ENCODE measurements around the gene APCDD1L. TPM values are rescaled to one million over a fixed set of nuclear protein-coding genes. Genes with fewer than 3 reads are reported as not detected.

Gene APCDD1L
- total RNA-seq, 1 experiment from 2014 or later = not detected

DNA sequence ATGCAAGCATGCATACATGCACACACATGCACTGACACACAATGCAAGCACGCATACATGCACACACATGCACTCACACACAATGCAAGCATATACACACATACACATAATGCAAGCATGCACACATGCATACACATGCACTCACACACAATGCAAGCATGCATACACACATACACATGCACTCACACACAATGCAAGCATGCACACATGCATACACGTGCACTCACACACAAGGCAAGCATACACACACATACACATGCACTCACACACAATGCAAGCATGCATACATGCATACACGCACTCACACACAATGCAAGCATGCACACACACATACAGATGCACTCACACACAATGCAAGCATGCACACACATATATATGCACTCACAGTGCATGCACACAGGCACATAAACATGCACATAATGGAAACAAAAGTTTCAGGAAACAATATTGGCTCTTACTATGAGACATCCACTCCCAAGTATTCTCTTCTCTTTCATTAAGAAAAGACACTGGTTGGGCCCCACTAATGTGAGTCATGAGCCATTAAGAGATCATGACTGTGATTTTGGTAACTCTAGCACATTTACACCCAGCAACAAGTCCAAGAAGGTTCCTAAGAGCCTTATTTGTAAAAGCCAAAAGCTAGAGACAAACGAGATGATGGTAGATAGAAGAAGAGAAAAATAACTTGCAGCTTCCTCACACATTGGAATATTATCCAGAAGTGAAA lies 22.2 kb downstream of the APCDD1L start:
- DNase-seq (ENCODE audit: extremely low read depth, low read depth) = no peak

DNA sequence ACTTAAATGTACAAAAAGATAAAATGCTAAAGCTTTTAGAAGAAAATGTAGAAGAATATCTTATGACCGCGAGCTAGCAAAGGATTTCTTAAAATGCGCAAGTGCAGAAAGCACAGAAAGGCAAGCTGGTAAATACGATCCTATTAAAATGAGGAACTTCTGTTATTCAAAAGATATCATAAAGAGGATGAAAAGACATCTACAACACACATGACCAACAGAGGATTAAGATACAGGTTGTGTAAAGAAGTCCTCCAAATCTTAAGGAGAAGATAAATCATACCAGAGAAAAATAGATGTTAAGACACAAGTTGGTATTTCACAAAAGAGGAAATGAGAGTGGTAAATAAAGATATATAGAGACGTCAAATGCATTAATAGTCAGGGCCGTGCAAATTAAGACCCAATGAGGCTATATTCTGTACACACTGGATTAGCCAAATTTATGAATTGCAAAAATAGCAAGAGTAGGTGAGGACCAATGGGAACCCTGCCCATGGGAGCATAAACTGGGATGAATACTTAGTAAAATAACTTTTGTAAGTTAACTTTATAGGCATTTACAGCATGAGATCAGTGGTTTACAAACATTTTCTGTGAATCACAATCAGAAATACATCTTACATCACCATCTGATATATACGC lies 23.0 kb downstream of the APCDD1L start:
- DNase-seq (ENCODE audit: extremely low read depth, low read depth) = no peak

- DNase-seq (ENCODE audit: extremely low read depth, low read depth) = no peak
Observed at GRCh38 chr20:58486207-58486606, 29.0 kb downstream of the APCDD1L start.

GRCh38 chr20:58485393-58485792 lies 29.8 kb downstream of the APCDD1L start:
- no peak for DNase-seq (ENCODE audit: extremely low read depth, low read depth)

GRCh38 chr20:58483470-58483869 lies 31.7 kb downstream of the APCDD1L start:
- DNase-seq (ENCODE audit: extremely low read depth, low read depth) = no peak

- no peak for DNase-seq (ENCODE audit: extremely low read depth, low read depth)
Observed at GRCh38 chr20:58483051-58483450, 32.1 kb downstream of the APCDD1L start.

- no peak for DNase-seq (ENCODE audit: extremely low read depth, low read depth)
Observed at GRCh38 chr20:58482416-58482815, 32.8 kb downstream of the APCDD1L start.

DNA sequence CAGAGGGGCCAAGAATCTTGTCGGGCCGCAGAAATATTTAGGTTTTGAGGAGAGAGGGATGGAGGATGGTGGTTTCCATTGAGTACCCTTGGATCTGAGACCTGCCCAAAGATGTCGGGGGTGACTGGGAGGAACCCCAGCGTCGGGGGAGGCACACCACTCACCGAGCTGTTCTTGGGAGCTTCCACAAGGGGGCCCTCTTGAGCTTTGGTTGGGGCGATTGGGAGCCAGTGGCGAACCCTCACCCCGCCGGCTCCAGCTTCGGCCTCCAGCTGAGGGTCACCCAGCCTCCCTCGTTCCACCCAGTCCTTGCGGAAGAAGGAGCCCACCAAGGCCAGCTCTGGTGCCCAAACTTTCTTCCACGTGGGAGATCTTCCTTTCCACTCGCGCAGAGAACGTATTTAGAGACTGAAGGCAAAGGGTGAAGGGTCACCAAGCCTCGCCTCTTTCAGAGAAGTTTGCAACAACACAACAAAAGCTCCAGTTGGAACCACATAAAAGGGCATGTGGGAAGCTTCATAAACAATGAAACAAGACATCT lies 33.6 kb downstream of the APCDD1L start:
- DNase-seq (ENCODE audit: extremely low read depth, low read depth) = peak; percentile 6

DNA sequence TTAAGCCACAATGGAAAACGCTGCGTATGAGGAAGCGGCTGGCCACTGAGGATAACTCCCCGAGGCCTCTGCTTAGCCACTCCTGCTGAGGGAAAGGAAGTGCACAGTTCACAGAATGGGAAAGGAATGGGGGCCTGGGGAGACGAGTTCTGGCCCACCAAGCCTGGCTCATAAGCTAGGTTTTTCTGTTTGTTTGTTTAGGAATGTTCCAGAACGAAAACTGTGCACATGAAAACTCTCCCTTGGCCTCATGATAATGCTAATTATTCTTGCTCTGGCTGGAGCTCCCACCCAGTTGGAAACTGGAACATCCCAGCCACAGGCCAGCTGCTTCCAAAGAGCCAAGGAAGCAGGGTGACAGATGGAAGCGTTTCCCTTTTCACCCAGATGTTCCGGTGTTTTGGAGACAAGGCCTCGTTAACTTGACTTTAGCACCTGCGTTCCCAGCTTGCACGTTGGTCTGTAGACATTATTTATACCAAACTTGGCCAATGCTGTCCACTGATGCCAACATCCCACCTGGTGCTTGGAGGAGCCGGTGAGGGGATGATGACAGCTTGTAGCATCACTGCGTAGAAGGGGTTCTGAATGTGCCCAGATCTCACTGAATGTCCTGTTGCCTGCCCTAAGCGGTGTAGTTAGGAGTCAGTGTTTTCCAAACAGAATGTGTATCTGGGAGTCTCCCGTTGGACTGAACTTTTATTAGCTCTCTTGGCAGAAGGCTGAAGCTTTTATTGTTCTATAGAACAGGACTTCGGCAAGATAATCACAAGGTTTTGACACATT lies 34.5 kb downstream of the APCDD1L start:
- no peak for DNase-seq (ENCODE audit: extremely low read depth, low read depth)

DNA sequence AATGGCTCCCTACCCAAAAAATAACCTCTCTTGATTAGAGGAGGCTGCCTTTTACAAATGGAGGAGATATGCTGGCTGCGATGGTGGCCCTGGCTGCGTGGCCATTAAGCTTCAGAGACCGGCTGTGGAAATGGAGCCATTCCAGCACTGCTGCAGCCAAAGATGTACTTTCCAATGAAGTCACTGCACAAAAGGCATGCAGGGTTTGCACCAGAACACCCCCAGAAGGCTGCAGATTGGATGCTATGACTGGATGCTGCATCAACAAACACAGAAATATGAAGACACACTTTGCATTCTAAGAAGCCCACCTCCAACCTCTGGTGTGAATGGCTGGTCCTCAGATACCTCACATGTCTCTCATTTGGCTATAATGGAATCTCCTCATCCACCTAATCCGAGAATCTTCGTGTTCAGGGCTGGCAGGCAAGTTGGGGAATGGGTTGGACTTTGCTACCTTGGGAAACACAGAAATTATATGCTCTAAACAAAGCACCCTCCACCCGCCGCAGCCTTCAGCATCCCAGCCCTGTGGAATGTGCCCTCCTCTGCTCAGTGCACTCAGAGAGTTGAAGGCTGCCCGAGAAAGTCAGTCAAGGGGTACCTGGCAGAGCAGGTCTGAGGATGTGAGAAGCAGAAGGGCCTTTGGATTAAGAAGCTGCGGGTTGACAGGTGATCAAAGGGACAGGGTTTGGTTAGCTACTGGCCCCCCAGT lies 35.3 kb downstream of the APCDD1L start:
- no peak for DNase-seq (ENCODE audit: extremely low read depth, low read depth)

DNA sequence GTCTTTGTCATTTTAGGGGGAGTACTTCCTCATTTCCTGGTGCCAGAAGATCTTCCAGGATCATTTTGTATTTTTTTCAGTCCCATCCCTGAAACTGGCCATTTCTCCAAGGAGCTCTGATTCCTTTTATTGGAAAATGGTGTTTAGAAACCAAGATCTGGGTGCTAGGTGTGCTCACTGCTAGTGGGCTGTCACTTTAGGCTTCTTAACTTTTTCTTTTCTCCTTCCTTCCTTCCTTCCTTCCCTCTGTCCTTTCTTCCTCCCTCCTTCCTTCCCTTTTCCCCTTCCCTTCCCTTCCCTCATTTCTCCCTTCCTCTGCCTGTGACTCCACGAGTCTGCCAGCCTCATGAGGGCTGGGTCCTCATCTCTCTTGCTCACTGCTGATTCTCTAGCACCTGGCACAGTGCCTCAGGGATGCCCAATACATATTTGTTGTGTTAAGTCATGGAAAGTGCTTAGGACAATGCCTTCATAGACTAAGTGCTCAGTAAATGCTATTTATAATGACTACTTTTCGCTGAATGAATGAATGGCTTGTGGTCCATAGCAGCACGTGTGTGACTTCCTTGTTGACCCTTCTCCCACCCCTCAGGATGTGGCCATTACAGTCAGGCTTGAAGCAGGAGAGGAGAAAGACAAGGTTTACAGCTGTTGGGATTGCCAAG lies 36.9 kb downstream of the APCDD1L start:
- DNase-seq (ENCODE audit: extremely low read depth, low read depth) = no peak

GRCh38 chr20:58475466-58475865 lies 39.7 kb downstream of the APCDD1L start:
- no peak for DNase-seq (ENCODE audit: extremely low read depth, low read depth)

- DNase-seq (ENCODE audit: extremely low read depth, low read depth) = no peak
Observed at GRCh38 chr20:58473453-58474425, 41.5 kb downstream of the APCDD1L start.

- no peak for DNase-seq (ENCODE audit: extremely low read depth, low read depth)
Observed at GRCh38 chr20:58472273-58473018, 42.8 kb downstream of the APCDD1L start.

DNA sequence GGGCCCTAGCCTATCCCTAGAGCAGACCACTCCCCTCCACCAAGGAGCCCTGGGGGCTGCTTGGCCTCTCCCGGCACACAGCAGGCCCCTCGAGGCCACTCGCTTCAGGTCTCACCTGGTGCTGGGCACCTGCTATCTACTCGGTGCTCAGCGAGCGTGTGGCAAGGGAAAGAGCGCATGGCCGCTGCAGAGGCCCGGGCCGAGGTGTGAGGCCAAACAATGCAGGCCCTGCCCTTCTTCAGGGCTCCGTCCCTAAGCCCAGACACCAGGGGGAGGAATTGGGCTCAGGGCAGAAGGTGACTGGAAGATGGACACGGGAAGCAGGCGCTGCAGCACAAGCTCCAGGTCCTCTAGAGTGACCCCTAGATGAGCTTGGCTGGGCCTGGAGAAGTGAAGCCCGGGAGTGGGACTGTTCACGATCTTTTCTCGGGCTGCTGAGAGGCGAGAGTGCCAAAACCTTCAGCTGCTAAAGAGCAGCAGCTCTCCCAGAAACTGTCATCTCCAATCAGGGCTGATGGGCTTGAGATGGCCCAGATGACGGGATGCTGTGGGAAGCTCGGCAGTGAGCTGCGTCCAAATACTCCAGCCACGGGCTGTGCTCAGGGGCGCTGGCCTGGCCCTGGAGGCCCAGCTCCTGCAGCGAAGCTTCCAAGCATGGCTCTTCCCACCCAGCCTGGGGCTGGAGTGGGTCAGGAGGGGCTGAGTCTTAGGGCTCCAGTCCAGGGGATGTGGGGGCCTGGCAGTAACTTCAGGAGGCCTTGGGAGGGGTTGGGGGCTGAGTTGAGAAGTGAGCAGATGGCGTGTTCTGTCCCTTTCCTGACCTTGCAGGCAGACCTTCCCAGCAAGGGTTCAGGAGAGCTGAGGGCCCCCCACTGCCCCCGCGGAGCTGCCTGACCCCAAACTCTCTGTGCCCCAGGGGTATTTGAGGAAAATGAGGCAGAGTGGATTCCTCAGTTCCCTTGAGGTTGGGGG lies 43.7 kb downstream of the APCDD1L start:
- DNase-seq (ENCODE audit: extremely low read depth, low read depth) = no peak

GRCh38 chr20:58470336-58471192 lies 44.6 kb downstream of the APCDD1L start:
- no peak for DNase-seq (ENCODE audit: extremely low read depth, low read depth)
